GM12801 (cell line): Measurements from ENCODE around the gene SLC9A1.

ENCODE experiments used
- TF ChIP-seq, protein P1 (sequence below): IDR thresholded peaks from one replicate; pipeline ENCODE4 v1.5.1; 2011; ENCODE audit warnings: control low read depth; ENCODE audit not compliant: insufficient read length; ENCODE audit errors: extremely low read depth

Gene SLC9A1

DNA sequence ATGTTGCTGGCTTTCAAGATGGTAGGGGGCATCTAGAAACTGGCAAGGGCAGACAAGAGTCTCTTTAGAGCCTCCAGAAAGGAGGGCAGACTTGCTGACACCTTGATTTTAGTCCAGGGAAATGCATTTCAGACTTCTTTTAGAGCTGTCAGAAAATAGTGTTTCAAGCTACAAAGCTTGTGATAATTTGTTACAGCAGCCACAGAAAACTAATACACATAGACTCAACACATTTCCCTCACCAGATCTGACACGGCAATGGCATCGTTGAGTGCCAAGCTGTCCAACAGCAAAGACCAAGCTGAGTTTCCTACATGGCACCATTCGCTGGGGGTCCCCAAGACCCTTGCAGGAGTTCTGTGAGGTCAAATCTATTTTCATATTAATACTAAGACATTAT lies 62.0 kb downstream of the SLC9A1 start:
- TF ChIP-seq, protein P1, sequence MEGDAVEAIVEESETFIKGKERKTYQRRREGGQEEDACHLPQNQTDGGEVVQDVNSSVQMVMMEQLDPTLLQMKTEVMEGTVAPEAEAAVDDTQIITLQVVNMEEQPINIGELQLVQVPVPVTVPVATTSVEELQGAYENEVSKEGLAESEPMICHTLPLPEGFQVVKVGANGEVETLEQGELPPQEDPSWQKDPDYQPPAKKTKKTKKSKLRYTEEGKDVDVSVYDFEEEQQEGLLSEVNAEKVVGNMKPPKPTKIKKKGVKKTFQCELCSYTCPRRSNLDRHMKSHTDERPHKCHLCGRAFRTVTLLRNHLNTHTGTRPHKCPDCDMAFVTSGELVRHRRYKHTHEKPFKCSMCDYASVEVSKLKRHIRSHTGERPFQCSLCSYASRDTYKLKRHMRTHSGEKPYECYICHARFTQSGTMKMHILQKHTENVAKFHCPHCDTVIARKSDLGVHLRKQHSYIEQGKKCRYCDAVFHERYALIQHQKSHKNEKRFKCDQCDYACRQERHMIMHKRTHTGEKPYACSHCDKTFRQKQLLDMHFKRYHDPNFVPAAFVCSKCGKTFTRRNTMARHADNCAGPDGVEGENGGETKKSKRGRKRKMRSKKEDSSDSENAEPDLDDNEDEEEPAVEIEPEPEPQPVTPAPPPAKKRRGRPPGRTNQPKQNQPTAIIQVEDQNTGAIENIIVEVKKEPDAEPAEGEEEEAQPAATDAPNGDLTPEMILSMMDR: no peak

DNA sequence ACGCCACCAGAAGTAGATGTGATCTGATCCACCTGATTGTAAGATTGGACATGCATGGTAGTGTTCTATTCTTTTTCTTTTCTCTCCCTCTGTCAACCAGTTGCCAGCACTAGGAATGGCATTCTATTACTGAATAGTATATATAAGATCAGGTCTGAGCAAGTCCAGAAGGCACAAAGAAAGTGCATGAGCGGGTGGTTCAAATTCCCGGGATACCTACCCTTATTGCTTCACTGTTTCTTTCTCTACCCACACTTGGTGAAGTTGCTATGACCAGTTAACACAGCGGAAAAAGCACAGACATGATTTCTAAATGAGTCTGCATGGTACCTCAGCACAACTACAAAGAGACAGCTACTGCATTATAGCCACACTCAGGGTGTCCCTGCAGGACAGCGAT lies 64.0 kb downstream of the SLC9A1 start:
- TF ChIP-seq, protein P1: no peak

- TF ChIP-seq, protein P1: no peak
Observed at GRCh38 chr1:27087371-27088220, 67.3 kb downstream of the SLC9A1 start.

DNA sequence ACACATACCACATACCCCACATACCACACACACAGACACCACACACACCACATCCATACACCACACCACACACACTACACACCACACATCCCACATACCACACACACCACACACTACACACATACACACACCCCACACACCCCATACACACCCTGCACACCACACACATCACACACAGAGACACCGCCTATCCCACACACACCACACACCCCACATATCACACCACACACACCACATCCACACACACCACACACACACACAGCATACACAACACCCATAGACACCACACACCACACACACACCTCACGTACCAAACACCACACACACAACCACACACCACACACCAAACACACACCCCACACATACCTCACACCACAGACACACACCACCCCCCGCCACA lies 68.3 kb downstream of the SLC9A1 start:
- TF ChIP-seq, protein P1: no peak

DNA sequence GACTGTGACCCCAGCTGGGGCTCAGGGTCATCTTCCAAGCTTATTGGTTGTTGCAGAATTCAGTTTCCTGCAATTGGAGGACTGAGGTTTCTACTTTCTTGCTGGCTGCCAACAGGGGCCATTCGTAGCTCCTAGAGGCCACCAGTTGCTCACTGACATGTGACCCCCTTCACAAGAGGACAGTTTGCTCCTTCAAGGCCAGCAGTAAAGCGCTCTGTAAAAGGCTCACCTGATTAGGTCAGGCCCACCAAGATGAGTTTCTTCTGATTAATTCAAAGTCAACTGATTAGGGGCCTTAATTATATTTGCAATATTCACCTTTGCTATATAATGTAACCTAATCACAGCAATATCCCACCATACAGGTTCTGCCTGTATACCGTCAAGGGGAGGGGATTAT lies 68.9 kb downstream of the SLC9A1 start:
- TF ChIP-seq, protein P1: no peak

DNA sequence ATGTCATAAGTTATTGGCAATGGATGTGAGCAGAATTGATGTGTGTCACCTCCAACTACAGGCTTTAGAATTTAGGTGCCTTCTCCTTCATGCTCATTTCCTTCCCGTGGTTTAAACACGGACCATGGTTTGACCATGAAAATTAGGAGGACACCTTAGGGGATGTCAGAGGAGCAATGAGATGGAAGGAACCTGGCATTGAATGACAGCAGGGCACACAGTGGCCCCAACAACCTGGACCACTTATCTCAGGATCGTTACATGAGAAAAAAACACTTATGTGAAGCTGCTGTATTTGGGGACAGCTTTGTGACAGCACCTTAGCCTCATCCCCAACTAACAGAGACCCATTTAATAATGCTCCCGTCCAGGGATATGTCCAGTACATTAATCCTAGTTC lies 70.8 kb downstream of the SLC9A1 start:
- TF ChIP-seq, protein P1: no peak

DNA sequence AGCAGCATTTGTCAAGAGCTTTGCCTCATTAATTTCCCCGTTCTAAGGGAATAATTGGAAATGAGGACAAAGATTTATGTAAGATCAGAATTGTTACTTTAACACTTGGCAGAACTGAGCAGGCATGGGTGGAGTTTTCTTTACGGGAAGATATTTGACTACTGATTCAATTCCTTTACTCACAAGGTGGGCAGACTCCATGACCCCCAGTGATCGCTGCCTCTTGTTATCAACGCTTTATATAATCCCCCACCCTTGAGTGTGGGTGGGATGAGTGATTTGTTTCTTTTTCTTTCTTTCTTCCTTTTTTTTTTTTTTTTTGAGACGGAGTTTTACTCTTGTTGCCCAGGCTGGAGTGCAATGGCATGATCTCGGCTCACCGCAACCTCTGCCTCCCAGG lies 77.0 kb downstream of the SLC9A1 start:
- TF ChIP-seq, protein P1: no peak

DNA sequence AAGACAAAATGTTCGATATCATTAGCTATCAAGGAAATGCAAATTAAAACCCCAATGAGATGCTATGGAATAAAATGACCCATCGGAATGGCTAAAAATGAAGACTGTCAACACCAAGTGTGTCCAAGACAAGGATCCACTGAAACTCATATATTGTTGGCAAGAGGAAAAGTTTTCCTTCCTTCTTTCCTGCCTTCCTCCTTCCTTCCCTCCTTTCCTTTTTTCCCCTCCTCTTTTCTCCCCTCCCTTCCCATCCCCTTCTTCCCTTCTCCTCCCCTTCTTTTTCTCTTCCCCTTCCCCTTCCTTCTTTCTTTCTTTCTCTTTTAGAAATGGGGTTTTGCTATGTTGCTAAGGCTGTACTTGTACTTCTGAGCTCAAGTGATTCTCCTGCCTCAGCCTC lies 78.1 kb downstream of the SLC9A1 start:
- TF ChIP-seq, protein P1: no peak
